ENCODE measurements around the gene EFCAB6. TPM values are rescaled to one million over a fixed set of nuclear protein-coding genes. Genes with fewer than 3 reads are reported as not detected.
A peak's percentile ranks its signal among the peaks of the same experiment; 100 is the strongest.

EFCAB6 gene
- not detected for polyA plus RNA-seq (2012; ENCODE audit: insufficient read depth, insufficient read length)

DNA sequence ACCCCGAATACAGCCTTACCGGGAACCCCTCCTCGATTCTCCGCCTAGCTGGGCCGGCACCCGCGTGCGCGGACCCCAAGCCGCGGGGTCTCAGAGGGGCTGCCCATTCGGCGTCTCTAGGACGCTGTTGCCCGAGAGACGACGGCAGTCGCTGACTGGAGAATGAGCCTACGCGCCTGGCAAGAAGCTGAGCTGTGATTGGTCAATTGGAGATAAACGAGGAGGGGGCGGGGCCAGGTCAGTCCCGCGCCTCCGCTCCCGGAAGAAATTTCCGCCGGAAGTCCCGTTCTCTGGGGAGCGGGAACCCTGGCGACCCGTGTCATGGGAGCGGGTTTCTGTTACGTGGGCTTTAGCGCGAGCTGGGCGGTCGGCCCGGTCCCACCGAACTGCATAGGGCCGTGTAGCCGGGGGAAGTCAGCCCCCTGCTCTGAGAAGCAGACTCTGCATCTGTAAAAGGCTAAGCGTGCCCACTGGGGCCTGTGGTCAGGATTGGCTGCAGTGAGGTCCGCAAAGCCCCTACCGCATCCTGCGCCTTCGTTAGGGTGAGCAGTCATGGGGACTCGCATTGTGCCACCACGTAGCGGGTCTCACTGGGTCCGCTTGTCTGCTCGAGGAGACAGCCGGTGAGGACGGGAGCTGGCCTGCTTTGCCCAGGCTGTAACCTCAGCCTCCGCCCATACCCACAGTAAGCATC is at the start of gene EFCAB6:
TSS of gene EFCAB6 (minus strand) at position 157 of the 694 bp plus-strand sequence. CDS start 29,987 bp downstream, outside the sequence.
- peak; percentile 90 for DNase-seq (ENCODE audit: low read depth, low spot score)
- H3K4me3 ChIP-seq (ENCODE audit: low read length) = peak within 1 kb of the TSS; percentile 94

- no peak overlapping the region for H3K4me3 ChIP-seq (ENCODE audit: low read length)
- DNase-seq (ENCODE audit: low read depth, low spot score) = no peak
Observed at GRCh38 chr22:43861529-43861928, 49.4 kb upstream of the EFCAB6 start.

- no peak overlapping the region for H3K4me3 ChIP-seq (ENCODE audit: low read length)
- DNase-seq (ENCODE audit: low read depth, low spot score) = no peak
Observed at GRCh38 chr22:43860831-43861230, 48.7 kb upstream of the EFCAB6 start.

DNA sequence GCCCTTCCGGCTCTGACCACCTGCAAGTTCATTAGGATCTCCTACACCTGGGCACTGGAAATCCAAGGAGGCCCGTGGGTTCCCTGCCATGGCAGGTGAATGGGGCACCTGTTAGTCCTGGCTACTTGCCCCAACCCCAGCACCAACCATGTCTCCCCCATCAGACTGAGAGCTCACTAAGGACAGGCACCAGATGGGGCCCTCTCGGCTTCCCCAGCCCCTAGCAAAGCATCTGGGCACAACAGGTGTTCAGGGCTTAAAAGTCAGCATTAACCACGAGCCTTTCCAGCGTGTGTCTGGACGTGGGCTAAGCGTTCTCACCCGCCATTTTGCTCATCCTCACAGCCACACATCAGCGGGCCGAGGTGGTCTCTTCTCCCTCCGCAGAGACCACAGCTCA is 48.0 kb upstream of the EFCAB6 start:
- DNase-seq (ENCODE audit: low read depth, low spot score) = no peak

DNA sequence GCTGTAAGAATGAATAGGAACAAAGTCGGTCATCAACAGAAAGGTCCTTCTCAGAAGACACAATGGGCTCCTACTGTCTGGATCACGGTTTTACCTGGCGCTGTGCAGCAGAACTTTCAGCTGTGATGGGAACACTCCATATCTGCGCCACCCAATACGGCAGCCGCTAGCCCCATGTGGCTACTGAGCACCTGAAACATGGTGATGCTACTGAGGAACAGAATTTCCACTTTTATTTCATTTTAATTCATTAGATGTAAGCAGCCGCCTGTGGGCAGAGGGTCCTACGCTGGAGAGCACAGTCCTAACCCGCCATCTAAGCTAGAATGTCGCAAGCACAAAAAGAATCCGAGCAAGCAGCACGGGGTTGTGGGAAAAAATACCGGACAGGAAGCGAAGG is 47.5 kb upstream of the EFCAB6 start:
- no peak for DNase-seq (ENCODE audit: low read depth, low spot score)
- no peak overlapping the region for H3K4me3 ChIP-seq (ENCODE audit: low read length)

More for the DNA sequence above, 48.0 kb upstream of the EFCAB6 start:
- H3K4me3 ChIP-seq (ENCODE audit: low read length) = no peak overlapping the region

GRCh38 chr22:43859176-43859575 is 47.1 kb upstream of the EFCAB6 start:
- DNase-seq (ENCODE audit: low read depth, low spot score) = no peak
- no peak overlapping the region for H3K4me3 ChIP-seq (ENCODE audit: low read length)

DNA sequence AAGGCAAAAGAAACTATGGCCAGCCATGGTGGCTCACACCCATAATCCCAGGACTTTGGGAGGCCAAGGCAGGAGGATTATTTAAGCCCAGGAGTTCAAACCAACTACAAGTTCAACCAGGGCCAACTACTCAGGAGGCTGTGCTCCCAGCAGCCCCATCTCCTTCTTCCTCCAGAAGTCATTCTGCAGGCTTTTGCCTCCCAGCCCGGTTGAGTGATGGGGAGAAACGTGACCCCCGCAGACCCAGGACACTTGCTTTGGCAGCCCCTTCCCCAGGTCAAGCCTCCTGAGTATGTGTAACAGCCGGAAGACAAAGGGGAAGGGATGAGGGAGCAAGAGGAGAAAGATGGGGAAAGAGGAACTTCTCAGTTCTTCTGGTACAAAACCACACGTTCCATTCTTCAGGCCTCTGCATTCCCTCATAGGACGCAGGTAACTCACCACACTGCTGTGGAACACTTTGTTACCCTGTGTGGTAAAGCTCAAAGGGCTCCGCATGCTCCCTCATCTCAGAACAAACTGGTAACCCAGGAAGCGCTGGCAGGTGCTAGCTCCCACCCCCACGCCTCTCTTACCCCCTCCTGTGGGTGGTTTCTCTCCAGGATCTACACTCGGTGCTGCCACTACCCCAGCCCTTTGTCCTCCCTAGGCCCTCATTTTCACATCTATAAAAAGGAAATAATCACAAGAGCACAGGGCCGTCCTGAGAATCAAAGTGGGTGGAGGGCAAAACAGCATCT is 46.2 kb upstream of the EFCAB6 start:
- DNase-seq (ENCODE audit: low read depth, low spot score) = peak; percentile 80
- H3K4me3 ChIP-seq (ENCODE audit: low read length) = no peak overlapping the region

GRCh38 chr22:43857367-43857766 is 45.3 kb upstream of the EFCAB6 start:
- no peak for DNase-seq (ENCODE audit: low read depth, low spot score)

GRCh38 chr22:43855431-43855830 is 43.3 kb upstream of the EFCAB6 start:
- no peak for DNase-seq (ENCODE audit: low read depth, low spot score)
- no peak overlapping the region for H3K4me3 ChIP-seq (ENCODE audit: low read length)

More at GRCh38 chr22:43857367-43857766, 45.3 kb upstream of the EFCAB6 start:
- H3K4me3 ChIP-seq (ENCODE audit: low read length) = no peak overlapping the region

DNA sequence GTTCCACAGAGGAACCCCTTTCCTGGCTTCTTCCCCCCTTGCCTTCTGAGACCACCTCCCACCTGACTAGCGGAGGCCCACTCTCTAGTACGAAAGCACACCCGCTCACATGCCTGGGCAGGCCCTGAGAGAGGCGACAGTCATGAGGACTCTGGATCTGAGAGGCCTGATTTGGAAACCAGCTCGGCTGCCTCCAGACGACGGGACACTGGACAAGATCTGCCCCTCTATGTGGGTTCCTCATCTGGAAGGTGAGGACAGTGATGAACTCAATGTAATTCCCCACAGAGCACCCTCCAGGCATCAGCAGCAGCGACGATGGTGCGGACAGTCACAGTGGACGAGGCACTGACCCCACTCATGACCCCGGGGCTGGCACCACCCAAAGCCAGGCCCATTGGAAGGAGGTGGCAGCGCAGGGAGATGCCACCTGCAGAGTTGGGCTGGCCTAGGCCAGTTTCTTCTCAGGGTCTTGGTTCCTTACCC is 42.7 kb upstream of the EFCAB6 start:
- DNase-seq (ENCODE audit: low read depth, low spot score) = no peak

GRCh38 chr22:43854121-43854785 is 42.1 kb upstream of the EFCAB6 start:
- no peak for DNase-seq (ENCODE audit: low read depth, low spot score)
- no peak overlapping the region for H3K4me3 ChIP-seq (ENCODE audit: low read length)

More for the DNA sequence above, 42.7 kb upstream of the EFCAB6 start:
- H3K4me3 ChIP-seq (ENCODE audit: low read length) = no peak overlapping the region

DNA sequence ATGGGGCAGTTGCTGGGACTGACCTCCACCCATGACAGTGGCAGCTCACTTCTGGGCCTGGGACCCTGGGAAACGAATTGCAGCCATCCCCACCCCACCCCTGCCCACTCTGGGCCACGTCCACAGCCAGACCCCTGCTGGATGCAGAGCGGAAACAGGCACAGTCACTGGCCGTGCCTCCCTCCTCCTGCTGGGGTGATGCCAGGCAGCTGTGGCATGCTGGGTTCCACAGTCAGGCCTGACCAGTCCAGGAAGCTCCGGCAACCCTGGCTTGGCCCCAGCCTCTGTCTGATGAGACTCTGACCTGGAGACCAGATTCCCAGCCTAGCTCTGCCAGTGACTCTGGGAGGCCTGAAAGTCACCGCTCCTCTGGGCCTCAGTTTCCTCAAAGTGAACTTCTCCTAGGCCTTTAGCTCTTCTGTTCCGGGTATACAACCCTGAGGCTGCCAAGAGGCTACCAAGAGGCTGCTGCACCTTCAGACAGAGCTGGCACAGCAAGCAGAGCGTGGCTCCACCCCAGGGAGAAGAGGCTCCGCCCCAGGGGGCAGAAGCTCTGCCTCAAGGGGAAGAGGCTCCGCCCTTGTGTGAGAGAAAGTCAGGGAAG is 41.3 kb upstream of the EFCAB6 start:
- DNase-seq (ENCODE audit: low read depth, low spot score) = no peak
- no peak overlapping the region for H3K4me3 ChIP-seq (ENCODE audit: low read length)

GRCh38 chr22:43852573-43853327 is 40.6 kb upstream of the EFCAB6 start:
- no peak overlapping the region for H3K4me3 ChIP-seq (ENCODE audit: low read length)
- DNase-seq (ENCODE audit: low read depth, low spot score) = no peak

DNA sequence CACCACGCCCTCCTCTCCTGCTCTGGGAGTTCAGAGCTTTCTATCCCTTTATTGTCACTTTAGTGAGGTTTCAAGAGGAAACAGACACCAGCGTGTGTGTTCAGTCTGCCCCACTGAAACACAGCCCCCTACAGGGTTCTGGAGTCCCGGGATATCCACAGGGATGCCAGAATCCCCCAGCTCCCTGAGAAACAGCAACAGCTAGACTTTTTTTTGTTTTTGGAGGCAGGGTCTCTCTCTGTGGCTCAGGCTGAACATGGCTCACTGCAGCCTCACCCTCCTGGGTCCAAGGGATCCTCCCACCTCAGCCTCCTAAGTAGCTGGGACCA is 39.8 kb upstream of the EFCAB6 start:
- no peak for DNase-seq (ENCODE audit: low read depth, low spot score)
- no peak overlapping the region for H3K4me3 ChIP-seq (ENCODE audit: low read length)

DNA sequence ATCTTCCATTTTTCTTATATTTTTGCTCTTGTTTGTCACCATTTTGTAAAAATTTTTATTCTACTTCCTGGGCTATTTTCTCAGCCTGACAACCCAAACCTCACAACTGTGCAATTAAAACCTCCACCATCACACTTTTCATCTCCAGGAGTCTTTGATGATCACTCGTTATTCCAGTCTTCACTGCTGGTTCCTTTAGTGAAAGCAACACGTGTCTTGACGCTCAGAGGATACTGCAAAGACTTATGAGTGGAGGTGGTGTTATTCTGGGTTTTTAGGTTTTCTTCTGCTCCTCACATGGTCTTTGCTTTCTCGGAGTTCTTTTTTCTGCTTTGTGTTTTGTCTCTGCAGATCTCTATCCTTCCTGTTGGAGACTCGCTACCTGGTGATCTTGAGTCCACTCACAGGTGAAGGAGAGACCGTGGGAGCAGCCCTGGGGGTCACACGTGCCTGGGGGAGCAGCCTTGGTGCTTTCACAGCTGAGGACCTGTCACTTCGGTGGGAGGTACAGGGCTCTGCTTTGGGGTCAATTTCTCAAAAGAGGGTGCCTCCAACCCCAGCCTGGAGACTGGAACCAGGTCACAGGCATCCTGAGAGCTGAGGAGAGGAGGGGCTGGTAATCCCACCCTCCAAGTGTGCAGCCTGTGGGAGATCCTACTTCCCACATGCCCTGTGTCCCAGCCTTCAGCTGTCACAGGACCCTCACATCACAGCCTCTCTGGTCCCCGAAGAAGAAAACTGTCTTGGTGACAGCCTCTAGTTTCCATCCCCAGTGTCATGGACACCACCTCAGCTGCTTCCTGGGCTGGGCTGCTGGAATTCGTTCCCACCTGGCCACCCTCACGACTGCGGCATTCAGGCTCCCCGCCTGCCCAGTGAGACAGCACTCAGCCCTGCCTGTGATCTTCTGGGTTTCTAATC is 39.2 kb upstream of the EFCAB6 start:
- DNase-seq (ENCODE audit: low read depth, low spot score) = no peak
- no peak overlapping the region for H3K4me3 ChIP-seq (ENCODE audit: low read length)

DNA sequence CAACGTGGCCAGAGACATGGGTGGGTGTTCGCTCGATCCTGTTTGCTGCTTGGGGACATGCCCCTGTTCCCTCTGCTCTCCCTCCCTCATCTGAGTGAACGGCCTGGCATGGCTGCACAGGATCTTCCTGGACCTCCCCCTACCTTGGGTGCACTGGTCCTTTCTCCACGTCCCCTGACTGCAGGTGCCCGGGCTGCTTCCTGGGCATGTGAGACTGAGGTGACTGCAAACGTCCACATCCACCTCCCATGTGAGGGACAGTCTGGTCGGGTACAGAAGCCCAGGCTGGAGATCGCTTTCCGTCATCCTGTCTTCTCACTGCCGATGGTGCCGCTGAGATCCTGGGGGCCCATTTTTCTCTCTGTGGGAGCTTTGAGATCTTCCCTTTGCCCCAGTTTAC is 38.4 kb upstream of the EFCAB6 start:
- H3K4me3 ChIP-seq (ENCODE audit: low read length) = no peak overlapping the region
- no peak for DNase-seq (ENCODE audit: low read depth, low spot score)

DNA sequence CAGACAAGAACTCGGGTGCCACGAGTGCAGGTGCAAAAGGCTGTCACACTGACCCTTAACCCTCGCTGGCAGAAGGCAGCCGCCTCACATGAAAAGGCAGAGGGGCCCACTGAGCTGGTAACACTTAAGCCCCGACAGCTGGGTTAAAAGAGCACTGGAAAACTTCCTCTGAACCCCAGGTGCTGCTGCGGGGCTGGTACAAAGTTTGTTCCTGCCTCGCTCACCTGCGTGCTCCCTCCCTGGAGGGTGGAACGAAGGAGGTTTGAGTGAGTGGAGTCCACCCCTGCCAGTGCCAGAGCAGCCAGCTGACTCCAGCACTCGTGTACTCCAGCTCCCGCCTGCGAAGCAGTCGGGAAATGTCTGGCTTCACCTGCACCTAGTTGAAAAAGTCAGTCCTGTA is 37.6 kb upstream of the EFCAB6 start:
- no peak for DNase-seq (ENCODE audit: low read depth, low spot score)

More for the DNA sequence above, 37.6 kb upstream of the EFCAB6 start:
- H3K4me3 ChIP-seq (ENCODE audit: low read length) = no peak overlapping the region

Data from Jurkat, Clone E6-1 (cell line).